ENCODE measurements around the gene WDFY4. TPM values are rescaled to one million over a fixed set of nuclear protein-coding genes. Genes with fewer than 3 reads are reported as not detected.

WDFY4 gene
- polyA plus RNA-seq, 1 donor (not counting 4 experiments of a cell fraction or from before 2014, with no cell fraction given), result 0.04 TPM

- no peak overlapping the region for H3K9ac ChIP-seq (ENCODE audit: control insufficient read depth, extremely low read depth, insufficient read depth, low read length)
- dilution Hi-C loops (cut with MboI; ENCODE audit: extremely low pct_ligation_motif_present, low sequenced_read_pairs), result no loop called here
- H4K20me1 ChIP-seq (ENCODE audit: control insufficient read depth, extremely low read depth, insufficient read depth, low read length), result no peaks in the 10 kb centered on the region
- H3K4me1 ChIP-seq (ENCODE audit: control insufficient read depth, extremely low read depth, insufficient read depth, low read length), result no peaks in the 10 kb centered on the region
- H3K79me2 ChIP-seq (ENCODE audit: control insufficient read depth, insufficient read depth, low read length), result no peaks in the 10 kb centered on the region
- peaks cover 3% of the 10 kb centered on the region for H3K27me3 ChIP-seq (ENCODE audit: control insufficient read depth, extremely low read depth, insufficient read depth, low read length)
- no peak for TF ChIP-seq EZH2 (IDR thresholded peaks at IDR 0.05; ENCODE audit: low read length)
- TF ChIP-seq, protein P1, sequence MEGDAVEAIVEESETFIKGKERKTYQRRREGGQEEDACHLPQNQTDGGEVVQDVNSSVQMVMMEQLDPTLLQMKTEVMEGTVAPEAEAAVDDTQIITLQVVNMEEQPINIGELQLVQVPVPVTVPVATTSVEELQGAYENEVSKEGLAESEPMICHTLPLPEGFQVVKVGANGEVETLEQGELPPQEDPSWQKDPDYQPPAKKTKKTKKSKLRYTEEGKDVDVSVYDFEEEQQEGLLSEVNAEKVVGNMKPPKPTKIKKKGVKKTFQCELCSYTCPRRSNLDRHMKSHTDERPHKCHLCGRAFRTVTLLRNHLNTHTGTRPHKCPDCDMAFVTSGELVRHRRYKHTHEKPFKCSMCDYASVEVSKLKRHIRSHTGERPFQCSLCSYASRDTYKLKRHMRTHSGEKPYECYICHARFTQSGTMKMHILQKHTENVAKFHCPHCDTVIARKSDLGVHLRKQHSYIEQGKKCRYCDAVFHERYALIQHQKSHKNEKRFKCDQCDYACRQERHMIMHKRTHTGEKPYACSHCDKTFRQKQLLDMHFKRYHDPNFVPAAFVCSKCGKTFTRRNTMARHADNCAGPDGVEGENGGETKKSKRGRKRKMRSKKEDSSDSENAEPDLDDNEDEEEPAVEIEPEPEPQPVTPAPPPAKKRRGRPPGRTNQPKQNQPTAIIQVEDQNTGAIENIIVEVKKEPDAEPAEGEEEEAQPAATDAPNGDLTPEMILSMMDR (optimal IDR thresholded peaks at IDR 0.05 in 1 of 3, IDR thresholded peaks at IDR 0.05 in 1 of 3, conservative IDR thresholded peaks at IDR 0.05 in 1 of 3; ENCODE audit: extremely low read depth in 1 of 3, insufficient read depth in 2 of 3, low read length in 3 of 3), result no peak
- no peak overlapping the region for H3K4me3 ChIP-seq (ENCODE audit: control insufficient read depth in 2 of 3, extremely low read depth in 1 of 3, insufficient read depth in 2 of 3, low read depth in 1 of 3, low read length in 3 of 3)
- DNase-seq (ENCODE audit: low read depth, low spot score) (no peak), FAIRE-seq (no peak)
- no peaks in the 10 kb centered on the region for H3K36me3 ChIP-seq (ENCODE audit: control insufficient read depth in 2 of 2, extremely low read depth in 1 of 2, insufficient read depth in 2 of 2, low read length in 2 of 2)
- H3K9me1 ChIP-seq (ENCODE audit: control insufficient read depth, extremely low read depth, insufficient read depth, low read length), result no peaks in the 10 kb centered on the region
- H3K9me3 ChIP-seq (ENCODE audit: control insufficient read depth, low read depth, low read length), result no peaks in the 10 kb centered on the region
- H3K4me2 ChIP-seq (ENCODE audit: control insufficient read depth, extremely low read depth, insufficient read depth, low read depth, low read length), result no peak overlapping the region
- H2AFZ ChIP-seq (ENCODE audit: control insufficient read depth, low read length), result no peak overlapping the region
- no peak overlapping the region for H3K27ac ChIP-seq (ENCODE audit: control insufficient read depth, insufficient read depth, low read length)
Measured at GRCh38 chr10:48934672-48935501, 250.2 kb downstream of the WDFY4 start.

GRCh38 chr10:48935577-48935976 lies 250.9 kb downstream of the WDFY4 start:
- no peak overlapping the region for H3K9ac ChIP-seq (ENCODE audit: control insufficient read depth, extremely low read depth, insufficient read depth, low read length)
- FAIRE-seq, result no peak

More at GRCh38 chr10:48935577-48935976, 250.9 kb downstream of the WDFY4 start:
- no peak overlapping the region for H2AFZ ChIP-seq (ENCODE audit: control insufficient read depth, low read length)
- no peak for DNase-seq (ENCODE audit: low read depth, low spot score)
- no peak overlapping the region for H3K4me2 ChIP-seq (ENCODE audit: control insufficient read depth, extremely low read depth, insufficient read depth, low read depth, low read length)
- no peaks in the 10 kb centered on the region for H3K4me1 ChIP-seq (ENCODE audit: control insufficient read depth, extremely low read depth, insufficient read depth, low read length)
- no peak overlapping the region for H3K4me3 ChIP-seq (ENCODE audit: control insufficient read depth in 2 of 3, extremely low read depth in 1 of 3, insufficient read depth in 2 of 3, low read depth in 1 of 3, low read length in 3 of 3)
- H3K9me1 ChIP-seq (ENCODE audit: control insufficient read depth, extremely low read depth, insufficient read depth, low read length), result no peaks in the 10 kb centered on the region
- H3K27ac ChIP-seq (ENCODE audit: control insufficient read depth, insufficient read depth, low read length), result no peak overlapping the region
- H3K9me3 ChIP-seq (ENCODE audit: control insufficient read depth, low read depth, low read length), result no peaks in the 10 kb centered on the region
- dilution Hi-C loops (cut with MboI; ENCODE audit: extremely low pct_ligation_motif_present, low sequenced_read_pairs), result no loop called here
- TF ChIP-seq EZH2 (IDR thresholded peaks at IDR 0.05; ENCODE audit: low read length), result no peak
- TF ChIP-seq, protein P1 (optimal IDR thresholded peaks at IDR 0.05 in 1 of 3, IDR thresholded peaks at IDR 0.05 in 1 of 3, conservative IDR thresholded peaks at IDR 0.05 in 1 of 3; ENCODE audit: extremely low read depth in 1 of 3, insufficient read depth in 2 of 3, low read length in 3 of 3), result no peak
- H3K27me3 ChIP-seq (ENCODE audit: control insufficient read depth, extremely low read depth, insufficient read depth, low read length), result peaks cover 3% of the 10 kb centered on the region
- H3K79me2 ChIP-seq (ENCODE audit: control insufficient read depth, insufficient read depth, low read length), result no peaks in the 10 kb centered on the region
- H4K20me1 ChIP-seq (ENCODE audit: control insufficient read depth, extremely low read depth, insufficient read depth, low read length), result no peaks in the 10 kb centered on the region
- no peaks in the 10 kb centered on the region for H3K36me3 ChIP-seq (ENCODE audit: control insufficient read depth in 2 of 2, extremely low read depth in 1 of 2, insufficient read depth in 2 of 2, low read length in 2 of 2)

Measured in keratinocyte (primary cell).